ENCODE measurements around the gene COLEC11.
"Not testable (repeated sequence)": the region's sequence is repeated elsewhere in the genome, so short reads cannot be mapped to it uniquely, and the experiment has no call there.

COLEC11 gene

DNA sequence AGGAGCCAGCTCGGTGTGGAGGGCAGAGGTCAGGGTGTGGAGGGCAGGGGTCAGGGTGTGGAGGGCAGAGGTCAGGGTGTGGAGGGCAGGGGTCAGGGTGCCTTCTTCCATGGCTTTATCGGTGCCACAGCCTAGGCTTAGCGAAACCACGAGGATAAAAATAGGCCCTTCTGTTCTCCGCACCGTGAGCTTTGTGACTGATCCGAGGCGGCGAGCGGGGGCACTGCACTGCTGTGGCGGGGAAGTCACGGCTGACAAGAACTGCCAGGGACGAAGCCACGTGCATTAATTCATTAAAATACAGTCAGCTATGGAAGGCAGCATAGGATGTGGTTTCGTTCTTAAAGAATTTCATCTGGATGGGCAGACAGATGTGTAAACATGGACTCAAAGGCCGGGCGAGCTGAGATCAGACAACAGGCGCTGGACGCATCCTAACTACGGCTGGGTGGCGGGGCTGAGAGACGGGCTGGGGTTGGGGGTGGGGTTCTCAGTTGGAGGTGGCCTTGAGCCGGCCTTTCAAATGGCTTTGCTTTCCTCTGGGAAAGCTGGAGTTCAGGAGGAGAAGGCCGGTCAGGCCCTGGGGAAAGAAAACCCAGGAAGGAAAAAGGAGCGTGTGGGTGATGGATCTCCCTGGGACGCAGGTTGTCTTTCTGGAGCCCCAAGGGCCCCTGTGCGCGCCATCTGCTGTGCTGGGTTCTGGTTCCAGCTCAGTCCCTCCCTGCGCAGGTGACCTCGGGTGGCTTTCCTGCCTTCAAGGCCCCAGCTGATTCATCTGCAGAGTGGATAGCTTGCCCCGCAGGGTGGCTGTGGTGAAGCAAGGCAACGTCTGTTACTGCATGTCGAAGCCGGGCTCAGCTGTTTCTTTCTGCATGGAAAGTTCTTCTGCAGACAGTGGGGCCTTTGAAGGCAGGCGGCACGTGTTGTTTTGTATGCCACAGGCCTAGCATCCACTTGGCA is 62.1 kb downstream of the COLEC11 start:
- no peak for DNase-seq

DNA sequence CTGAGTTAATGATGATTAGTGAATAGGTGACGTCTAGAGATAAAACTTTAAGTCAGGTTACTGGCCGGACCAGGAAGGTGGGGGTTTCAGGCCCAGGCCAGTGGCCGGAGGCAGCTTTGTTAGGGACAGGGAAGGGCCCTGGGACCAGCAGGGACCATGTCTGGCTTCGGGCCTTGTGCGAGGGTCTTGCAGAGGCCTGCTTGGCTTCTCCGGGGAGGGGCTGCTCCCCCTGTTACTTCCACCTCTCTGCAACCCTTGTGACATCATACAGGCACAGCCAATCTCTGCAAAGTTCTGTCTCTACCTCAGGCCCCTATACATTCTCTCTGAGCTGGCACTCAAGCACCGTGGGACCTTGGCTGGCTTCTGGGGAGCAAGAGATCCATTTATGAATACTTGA is 63.0 kb downstream of the COLEC11 start, which contains the start of gene ALLC:
TSS of gene ALLC (plus strand) at position 320 of the 400 bp plus-strand sequence. CDS start 12,958 bp downstream, outside the sequence.
- no peak for DNase-seq
- in situ Hi-C loops (cut with HindIII; ENCODE audit: low pct_ligation_motif_present, low pct_unique_long_range_greater_than_20kb, low sequenced_read_pairs), result no loop called here

More for the DNA sequence above, 62.1 kb downstream of the COLEC11 start:
- in situ Hi-C loops (cut with HindIII; ENCODE audit: low pct_ligation_motif_present, low pct_unique_long_range_greater_than_20kb, low sequenced_read_pairs), result no loop called here

DNA sequence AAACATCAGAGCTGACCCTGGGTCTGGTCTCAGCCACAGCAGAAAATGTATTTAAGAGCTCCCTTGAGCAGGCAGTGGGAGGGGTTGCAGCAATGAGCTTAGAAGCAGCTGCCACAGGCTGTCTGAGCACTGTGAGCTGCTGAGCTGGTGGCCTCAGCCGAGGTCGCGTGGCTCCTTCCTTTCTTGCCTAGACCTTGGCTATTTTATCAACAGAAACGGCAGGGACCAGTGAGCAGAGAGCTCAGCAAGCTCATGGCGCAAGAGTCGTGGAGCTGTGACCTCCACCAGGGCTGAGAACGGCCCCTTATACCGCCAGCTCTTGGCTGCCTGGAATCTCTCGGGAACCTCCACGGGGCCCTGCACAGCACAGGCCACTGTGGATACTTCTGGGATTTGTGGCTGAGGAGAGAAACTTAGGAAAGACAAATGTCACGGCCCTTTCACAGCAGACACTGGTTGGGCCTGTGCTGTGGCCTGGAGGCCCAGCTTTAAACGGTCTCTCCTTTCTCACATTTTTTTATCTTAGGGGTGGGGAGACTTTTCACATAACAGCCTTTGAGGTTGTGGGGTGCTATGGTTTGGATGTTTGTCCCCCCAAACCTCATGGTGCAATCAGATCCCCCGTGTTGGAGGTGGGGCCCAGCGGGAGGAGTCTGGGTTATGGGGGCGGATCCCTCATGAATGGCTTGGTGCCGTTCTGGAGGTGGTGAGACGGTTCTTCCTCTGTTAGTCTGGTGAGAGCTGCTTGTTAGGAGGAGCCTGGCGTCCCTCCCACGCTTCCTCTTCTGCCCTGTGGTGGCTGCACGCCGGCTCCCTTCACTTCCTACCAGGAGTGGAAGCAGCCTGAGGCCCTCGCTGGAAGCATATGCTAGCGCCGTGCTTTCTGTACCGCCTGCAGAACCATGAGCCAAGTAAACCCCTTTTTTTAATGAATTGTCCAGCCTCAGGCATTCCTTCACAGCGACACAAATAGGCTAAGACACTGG is 64.8 kb downstream of the COLEC11 start:
- DNase-seq, result no peak
- in situ Hi-C loops (cut with HindIII; ENCODE audit: low pct_ligation_motif_present, low pct_unique_long_range_greater_than_20kb, low sequenced_read_pairs), result no loop called here

DNA sequence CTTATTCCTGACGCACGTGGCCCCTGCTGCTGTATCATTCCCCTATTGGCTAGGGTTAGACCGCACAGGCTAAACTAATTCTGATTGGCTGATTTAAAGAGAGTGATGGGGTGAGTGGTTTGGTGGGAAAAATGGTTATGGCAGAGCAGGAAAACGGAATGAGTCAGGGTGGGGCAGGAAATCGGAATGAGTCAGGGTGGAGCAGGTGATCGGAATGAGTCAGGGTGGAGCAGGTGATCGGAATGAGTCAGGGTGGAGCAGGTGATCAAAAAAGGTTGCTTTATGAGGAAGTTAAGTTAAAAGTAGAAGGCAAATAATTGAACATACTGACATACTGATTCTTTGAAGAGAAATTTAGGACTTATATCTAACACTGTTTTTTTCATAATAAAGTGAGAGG is 65.7 kb downstream of the COLEC11 start:
- DNase-seq; in situ Hi-C loops (cut with HindIII; ENCODE audit: low pct_ligation_motif_present, low pct_unique_long_range_greater_than_20kb, low sequenced_read_pairs): not testable (repeated sequence)

DNA sequence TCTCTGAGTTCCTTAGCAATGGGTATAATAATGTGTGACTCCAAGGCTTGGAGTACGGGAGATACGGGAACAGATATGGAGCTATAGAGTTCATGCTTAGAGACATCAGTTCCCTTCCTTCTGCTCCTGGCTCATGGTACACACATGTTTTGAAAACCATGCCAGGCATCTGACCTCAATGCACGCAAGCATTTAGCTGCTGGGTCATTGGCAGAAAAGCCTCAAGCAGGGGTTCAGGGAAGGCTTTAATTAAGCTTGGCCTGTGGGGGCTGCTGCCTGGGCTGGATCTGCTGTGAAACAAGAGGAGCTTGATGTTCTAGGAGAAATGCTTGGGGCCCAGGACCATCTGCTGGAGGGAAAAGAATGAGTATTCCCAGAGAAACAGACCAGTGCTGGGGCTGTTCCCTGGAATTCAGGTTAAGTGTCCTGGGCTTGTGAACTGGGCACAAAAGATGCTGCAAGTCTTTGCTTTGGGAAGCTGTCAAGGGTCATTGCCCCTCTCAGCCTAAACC is 66.3 kb downstream of the COLEC11 start:
- no peak for DNase-seq
- in situ Hi-C loops (cut with HindIII; ENCODE audit: low pct_ligation_motif_present, low pct_unique_long_range_greater_than_20kb, low sequenced_read_pairs), result no loop called here

DNA sequence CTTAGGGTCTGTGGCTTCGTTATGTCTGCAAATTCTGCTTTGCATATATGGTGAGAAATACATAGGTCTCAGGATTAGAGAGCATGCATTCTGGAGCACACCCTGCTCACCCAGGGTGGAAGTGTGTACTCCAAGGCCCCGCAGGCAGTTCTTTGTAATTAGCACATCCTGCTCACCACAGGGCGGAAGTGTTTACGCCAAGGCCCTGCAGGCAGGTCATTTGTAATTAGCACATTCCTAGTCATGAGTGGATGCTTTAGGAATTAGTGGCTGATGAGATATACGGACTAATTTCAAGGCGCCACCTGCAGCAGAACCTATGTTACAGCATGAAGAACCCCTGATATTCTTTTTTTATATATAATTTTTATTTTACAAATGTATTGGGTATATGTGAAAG is 67.3 kb downstream of the COLEC11 start:
- DNase-seq, result no peak
- in situ Hi-C loops (cut with HindIII; ENCODE audit: low pct_ligation_motif_present, low pct_unique_long_range_greater_than_20kb, low sequenced_read_pairs), result no loop called here

DNA sequence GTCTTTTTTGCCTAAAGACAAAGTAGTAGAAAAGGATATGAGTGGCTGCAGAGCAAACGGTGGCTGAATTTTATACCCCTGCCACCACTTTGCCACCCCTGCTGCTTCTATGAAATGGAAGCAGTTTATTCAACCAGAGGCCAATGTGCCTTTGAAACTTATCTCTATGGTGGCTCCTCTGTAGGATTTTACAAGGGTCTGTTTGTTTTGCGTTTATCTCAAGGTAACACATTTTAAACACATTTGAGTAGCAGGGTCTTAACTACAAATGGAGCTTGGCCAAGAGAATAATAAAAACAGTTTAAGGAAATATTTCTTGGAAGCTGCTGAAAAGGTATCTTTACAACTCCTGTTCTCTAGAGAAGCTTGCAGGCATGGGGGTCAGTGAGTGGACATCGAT is 69.2 kb downstream of the COLEC11 start:
- DNase-seq, result no peak
- in situ Hi-C loops (cut with HindIII; ENCODE audit: low pct_ligation_motif_present, low pct_unique_long_range_greater_than_20kb, low sequenced_read_pairs), result no loop called here

DNA sequence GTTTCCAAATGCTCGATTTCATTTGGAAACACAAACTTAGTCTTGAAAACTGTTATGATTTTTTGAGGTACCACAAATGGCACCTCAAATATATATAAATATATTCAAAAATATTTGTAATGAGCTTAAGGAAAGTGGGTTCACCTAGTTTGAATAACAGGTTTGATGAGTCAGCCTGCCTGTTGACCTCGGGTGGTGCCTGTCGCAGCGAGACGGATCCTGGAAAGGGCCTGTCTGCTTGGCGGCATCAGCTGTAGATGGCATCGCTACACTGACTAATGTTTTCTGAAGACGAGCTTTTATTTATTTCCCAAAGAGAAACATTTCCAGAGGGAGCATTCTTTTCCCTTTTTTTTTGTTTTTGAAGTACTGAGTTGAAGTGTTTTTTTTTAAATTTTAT is 70.0 kb downstream of the COLEC11 start:
- in situ Hi-C loops (cut with HindIII; ENCODE audit: low pct_ligation_motif_present, low pct_unique_long_range_greater_than_20kb, low sequenced_read_pairs), result no loop called here
- DNase-seq, result no peak

DNA sequence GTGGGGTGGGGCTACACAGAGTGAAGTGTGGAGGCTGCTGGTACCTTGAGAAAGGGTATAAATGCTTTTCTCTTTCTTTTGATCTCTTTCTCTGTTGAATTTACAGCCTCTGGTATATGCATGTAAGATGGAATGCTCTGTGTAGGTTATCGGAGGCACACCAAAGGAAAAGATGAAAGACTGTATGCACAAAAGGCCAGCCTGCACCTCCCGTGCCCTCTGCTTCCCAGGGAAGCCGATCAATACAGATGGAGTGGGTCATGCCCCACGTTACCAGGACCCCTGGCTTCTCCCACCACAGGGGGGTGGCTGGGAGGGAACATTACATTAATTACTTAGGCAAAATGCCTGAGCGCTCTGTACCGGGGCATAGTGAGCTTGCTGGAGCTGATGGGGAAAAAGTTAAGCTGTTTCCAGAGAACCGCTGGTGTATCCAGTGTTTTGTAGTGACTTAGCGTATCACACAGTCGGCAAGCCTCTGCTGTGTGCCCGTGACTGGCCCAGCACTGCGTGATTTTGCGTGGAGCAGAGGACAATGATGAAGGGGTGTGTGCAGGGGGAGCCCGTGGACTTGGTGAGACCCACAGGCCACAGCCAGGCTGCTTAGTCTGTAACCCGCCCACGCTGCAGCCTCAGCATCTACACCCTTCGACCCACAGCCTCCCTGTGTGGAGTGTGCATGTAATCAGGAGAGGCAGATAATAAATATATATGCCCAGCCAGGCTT is 71.1 kb downstream of the COLEC11 start:
- no peak for DNase-seq
- in situ Hi-C loops (cut with HindIII; ENCODE audit: low pct_ligation_motif_present, low pct_unique_long_range_greater_than_20kb, low sequenced_read_pairs), result no loop called here

DNA sequence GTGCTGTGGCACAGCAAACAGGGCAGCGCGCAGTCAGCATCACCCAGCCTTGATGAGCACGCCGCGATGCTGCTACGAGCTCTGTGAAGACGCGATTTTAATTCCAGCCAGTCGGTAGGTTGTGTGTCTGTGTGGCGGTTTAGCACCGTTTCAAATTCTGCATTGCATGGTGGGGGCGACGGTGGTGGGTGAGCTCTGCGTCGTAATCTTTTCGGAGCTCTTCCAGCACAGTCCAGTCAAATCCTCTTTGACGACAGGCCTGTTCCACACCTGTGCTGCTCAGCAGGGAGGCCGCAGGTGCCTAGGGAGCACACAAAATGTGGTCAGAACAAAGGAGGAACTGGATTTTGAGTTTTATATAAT is 71.7 kb downstream of the COLEC11 start:
- no peak for DNase-seq
- in situ Hi-C loops (cut with HindIII; ENCODE audit: low pct_ligation_motif_present, low pct_unique_long_range_greater_than_20kb, low sequenced_read_pairs), result no loop called here

DNA sequence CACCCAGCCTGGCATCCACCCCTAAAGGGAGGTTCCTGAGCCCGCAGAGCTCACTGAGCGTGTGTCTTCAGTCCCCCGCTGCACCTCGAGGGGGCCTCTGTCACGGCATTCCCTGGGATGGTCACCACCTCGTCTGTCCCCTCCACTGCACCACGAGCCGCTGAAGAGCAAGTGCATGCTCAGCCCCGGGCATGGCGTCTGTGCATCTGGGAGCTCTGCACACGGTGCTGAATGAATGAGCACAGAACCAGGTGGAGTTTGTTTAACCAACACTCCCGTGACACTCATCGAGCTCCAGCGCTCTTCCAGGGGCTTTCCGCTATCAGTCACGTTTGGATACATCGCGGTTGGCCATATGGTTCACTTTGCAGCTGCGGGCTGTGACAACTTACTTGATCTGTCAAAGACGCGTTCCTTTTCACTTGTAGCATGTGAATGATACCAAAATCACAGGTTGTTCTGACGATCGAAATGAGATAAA is 72.3 kb downstream of the COLEC11 start:
- in situ Hi-C loops (cut with HindIII; ENCODE audit: low pct_ligation_motif_present, low pct_unique_long_range_greater_than_20kb, low sequenced_read_pairs), result no loop called here
- no peak for DNase-seq

DNA sequence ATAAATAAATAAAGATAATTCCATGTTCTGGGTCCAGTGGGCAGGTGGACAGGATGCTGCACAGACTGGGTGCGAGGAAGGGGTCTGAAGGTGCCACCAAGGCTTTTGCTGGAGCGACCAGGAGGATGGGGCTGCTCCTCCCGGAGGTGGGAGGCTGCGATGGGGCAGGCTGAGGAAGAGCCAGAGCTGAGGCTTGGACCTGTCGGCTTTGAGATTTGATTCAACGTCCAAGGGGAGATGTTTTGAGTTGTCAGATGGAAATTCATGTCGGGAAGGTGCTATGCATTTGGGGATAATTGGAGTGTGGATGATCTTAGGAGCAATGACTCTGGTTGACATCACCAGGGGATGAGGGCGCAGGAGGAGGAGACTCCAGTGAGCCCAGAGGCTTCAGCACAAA is 74.7 kb downstream of the COLEC11 start:
- in situ Hi-C loops (cut with HindIII; ENCODE audit: low pct_ligation_motif_present, low pct_unique_long_range_greater_than_20kb, low sequenced_read_pairs), result no loop called here

DNA sequence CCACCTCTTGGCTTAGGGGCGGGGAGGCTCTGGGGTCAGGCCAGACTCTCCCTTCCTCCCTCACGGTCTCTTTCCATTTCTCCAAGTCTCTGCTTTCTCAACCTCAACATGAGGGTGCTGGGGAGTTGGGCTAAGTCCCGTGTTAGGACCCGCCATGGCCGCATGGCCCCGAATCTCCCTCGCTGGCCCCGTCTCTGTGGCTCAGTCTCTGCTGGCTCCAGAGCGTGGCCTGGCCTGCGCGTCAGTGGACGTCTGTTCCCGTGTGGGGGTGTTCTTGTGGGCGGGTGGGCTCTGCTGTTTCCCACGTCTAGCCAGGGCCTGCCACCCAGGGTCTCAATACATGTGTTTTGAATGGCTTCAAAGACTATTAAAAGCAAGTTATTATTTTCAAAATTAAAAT is 75.5 kb downstream of the COLEC11 start:
- in situ Hi-C loops (cut with HindIII; ENCODE audit: low pct_ligation_motif_present, low pct_unique_long_range_greater_than_20kb, low sequenced_read_pairs), result no loop called here
- no peak for DNase-seq

More for the DNA sequence above, 74.7 kb downstream of the COLEC11 start:
- no peak for DNase-seq

DNA sequence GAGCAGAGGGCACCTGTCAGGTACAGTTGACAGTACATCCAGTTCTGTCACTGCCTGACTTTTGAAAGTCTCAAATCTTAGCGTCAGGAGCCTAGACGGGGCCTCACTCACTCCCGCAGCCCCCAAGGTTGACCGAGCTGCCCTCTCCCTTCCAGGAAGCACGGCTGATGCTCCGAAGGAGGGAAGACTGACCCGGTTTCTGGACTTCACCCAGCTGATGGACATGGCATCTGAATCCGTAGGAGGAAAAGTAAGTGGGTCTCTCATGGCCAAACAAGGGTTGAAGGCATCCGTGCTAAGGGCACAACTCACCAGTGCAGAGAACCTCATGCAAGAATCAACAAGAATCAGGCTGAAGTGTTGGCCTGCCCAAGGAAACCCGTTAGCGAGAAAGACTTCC is 76.0 kb downstream of the COLEC11 start:
- DNase-seq, result no peak
- in situ Hi-C loops (cut with HindIII; ENCODE audit: low pct_ligation_motif_present, low pct_unique_long_range_greater_than_20kb, low sequenced_read_pairs), result no loop called here

DNA sequence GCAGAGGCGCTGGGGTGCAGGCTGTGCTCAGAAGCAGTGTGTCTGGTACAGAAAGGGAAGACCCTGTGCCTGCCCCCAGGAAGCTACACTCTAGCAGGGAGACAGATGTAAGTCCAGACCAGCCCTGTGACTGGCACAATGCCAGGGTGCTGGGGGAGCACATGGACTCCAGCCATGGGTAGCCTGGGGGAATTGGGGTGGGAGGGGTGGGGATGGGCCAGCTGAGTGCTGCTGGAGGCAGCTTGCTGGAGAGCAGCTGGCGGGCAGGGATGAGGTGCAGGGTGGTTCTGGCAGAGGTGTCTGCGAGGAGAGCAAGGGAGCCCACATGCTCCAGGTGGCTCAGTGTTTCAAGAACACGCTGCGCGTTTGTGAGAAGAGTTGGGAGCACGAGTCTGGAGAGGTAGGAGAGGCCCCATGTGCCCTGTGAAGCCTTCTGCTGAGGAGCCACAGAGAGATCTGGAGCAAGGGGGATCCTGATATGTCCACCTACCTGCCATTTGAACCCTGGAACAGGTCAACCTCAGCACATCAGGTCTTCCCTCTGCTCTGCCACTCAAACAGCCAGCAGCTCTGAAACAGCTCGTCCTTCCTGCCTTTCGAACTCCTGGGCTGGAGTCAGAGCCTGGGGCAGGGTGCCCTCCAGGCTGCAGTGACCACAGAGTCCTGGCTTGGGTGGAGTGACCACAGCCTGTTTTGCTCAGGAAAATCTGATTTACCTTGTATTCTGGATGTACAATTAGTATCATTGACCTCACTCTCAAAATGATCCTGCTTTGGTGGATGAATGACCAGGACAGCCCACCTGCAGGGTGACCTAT is 78.2 kb downstream of the COLEC11 start:
- no peak for DNase-seq
- in situ Hi-C loops (cut with HindIII; ENCODE audit: low pct_ligation_motif_present, low pct_unique_long_range_greater_than_20kb, low sequenced_read_pairs), result no loop called here

DNA sequence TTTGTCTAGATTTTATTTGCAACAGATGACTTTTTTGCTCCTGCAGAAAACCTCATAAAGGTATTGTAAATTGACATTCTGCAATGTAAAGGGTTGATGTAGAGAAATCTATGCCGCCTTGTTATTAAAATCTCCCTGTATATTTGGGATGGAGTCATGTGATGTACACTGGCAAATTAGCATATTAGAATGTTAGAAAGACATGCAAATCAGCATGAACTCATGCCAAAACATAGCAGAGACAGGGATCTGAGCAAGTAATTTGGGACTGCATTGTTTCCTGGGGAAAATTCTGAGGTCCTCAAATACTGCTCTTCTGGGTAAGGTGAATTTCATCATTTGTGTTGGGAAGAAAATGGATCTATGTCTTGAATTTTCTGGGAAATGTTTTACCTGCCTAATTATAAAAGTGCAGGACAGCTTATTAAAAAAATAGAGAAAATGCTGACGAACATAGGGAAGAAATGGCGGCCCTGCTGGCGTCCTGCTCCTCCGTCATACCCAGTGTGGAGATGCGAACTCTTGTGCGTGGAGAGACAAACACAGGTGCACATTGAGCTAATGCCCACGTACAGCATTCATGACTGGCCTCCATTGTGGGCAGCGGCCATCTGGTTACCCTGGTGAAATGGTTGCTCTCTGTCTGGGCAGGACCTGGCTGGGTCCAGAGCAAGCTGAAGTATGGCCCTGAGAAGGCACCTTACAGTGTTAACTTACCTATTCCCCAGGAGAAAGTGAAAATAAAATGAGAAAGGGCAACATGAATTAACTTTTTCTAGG is 79.3 kb downstream of the COLEC11 start:
- DNase-seq, result no peak
- in situ Hi-C loops (cut with HindIII; ENCODE audit: low pct_ligation_motif_present, low pct_unique_long_range_greater_than_20kb, low sequenced_read_pairs), result no loop called here

DNA sequence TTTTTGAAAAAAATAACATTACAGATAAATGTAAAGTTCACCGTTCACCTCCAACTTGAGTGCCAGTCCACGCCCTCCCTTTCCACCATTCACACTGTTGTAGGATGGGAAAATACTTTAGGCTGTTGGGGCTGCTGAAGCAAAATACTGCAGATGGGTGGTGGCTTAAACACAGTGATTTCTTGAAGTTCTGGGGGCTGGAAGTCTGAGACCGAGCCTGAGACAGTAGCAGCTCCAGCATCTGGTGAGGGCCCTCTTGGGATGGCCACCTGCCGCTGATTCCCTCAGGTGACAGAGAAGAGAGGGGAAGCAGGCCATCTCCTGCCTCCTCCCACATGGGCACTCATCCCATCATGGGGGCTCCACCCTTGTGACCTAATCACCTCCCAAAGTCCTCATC is 80.8 kb downstream of the COLEC11 start:
- in situ Hi-C loops (cut with HindIII; ENCODE audit: low pct_ligation_motif_present, low pct_unique_long_range_greater_than_20kb, low sequenced_read_pairs), result no loop called here
- no peak for DNase-seq
